K562 (cell line): ENCODE data around the gene CEP85L. TPM values are rescaled to one million over a fixed set of nuclear protein-coding genes. Genes with fewer than 3 reads are reported as not detected.

Experiments used
- polyA plus RNA-seq, 8 experiments: library from polyadenylated mRNA; depleted of rRNA in 4 of 8; stranded (reverse) in 5 of 8; unstranded in 3 of 8; fragments of >200 nt; fragmentation: Nextera tagmentation in 2 of 8; fragmentation: Illumina TruSeq in 1 of 8; extraction: Ambion mirVana in 2 of 8; extraction: Trizol in 1 of 8; gene quantifications; 2 replicates each; pipeline versions ENCODE4 v1.2.1 to v1.2.3, GENCODE V29; 2011 to 2014; ENCODE audit warnings: inconsistent platforms in 1 of 8, missing spikeins in 1 of 8
- total RNA-seq, 7 experiments: library from RNA; depleted of rRNA in 6 of 7; stranded (reverse); fragments of >200 nt in 6 of 7; fragmentation: Illumina TruSeq in 2 of 7; extraction: Trizol in 2 of 7; gene quantifications; 2 replicates each; pipeline versions ENCODE4 v1.2.1 to v1.2.3, GENCODE V29; 2011 to 2021; ENCODE audit warnings: low replicate concordance in 1 of 7

Gene CEP85L
- total and polyA plus RNA-seq, 9 of the 15 experiments (the other 6 are each of a cell fraction or from before 2014, with no cell fraction given): 4.5 to 15.8 (median 8.3) TPM

Other genes with a start within 250 kb of the CEP85L start
- not detected in 2 replicates for gene PLN, start 103.3 kb downstream of the CEP85L start, total RNA-seq (2014; rRNA removed)
- not detected in 2 replicates for gene PLN, start 103.3 kb downstream of the CEP85L start, total RNA-seq (2014; rRNA removed; fragmentation: Illumina TruSeq; extraction: Trizol)
- not detected in 2 replicates for gene PLN, start 103.3 kb downstream of the CEP85L start, total RNA-seq (2015; rRNA removed; fragmentation: Illumina TruSeq; extraction: Trizol)
- 0.09 TPM in 1 of 2 replicates, not detected in the other for gene PLN, start 103.3 kb downstream of the CEP85L start, total RNA-seq (2021)
- 0.03 and 0.05 TPM in 2 replicates for gene PLN, start 103.3 kb downstream of the CEP85L start, polyA plus RNA-seq (2011; rRNA removed)
- gene PLN, start 103.3 kb downstream of the CEP85L start, polyA plus RNA-seq (2014; fragmentation: Illumina TruSeq; extraction: Trizol): not detected in 2 replicates
- gene PLN, start 103.3 kb downstream of the CEP85L start, polyA plus RNA-seq (2014; fragmentation: Nextera tagmentation; extraction: Ambion mirVana): under 1 TPM; 0.03 to 0.30 TPM
- not detected in 2 replicates for gene PLN, start 103.3 kb downstream of the CEP85L start, polyA plus RNA-seq (2014; rRNA removed)
- 31.8 and 34.6 TPM in 2 replicates for gene ASF1A, start 242.6 kb upstream of the CEP85L start, total RNA-seq (2014; rRNA removed)
- gene ASF1A, start 242.6 kb upstream of the CEP85L start, total RNA-seq (2014; rRNA removed; fragmentation: Illumina TruSeq; extraction: Trizol): 45.3 and 49.5 TPM in 2 replicates
- 28.8 and 31.5 TPM in 2 replicates for gene ASF1A, start 242.6 kb upstream of the CEP85L start, total RNA-seq (2015; rRNA removed; fragmentation: Illumina TruSeq; extraction: Trizol)
- gene ASF1A, start 242.6 kb upstream of the CEP85L start, total RNA-seq (2021): 42.4 and 49.4 TPM in 2 replicates
- gene ASF1A, start 242.6 kb upstream of the CEP85L start, polyA plus RNA-seq (2011; rRNA removed): 26.8 and 37.0 TPM in 2 replicates
- 35.0 and 36.2 TPM in 2 replicates for gene ASF1A, start 242.6 kb upstream of the CEP85L start, polyA plus RNA-seq (2014; fragmentation: Illumina TruSeq; extraction: Trizol)
- 10 to 100 TPM; 32.1 to 34.8 TPM for gene ASF1A, start 242.6 kb upstream of the CEP85L start, polyA plus RNA-seq (2014; fragmentation: Nextera tagmentation; extraction: Ambion mirVana)
- 33.2 and 34.5 TPM in 2 replicates for gene ASF1A, start 242.6 kb upstream of the CEP85L start, polyA plus RNA-seq (2014; rRNA removed)